ENCODE measurements around the gene POLE2. TPM values are rescaled to one million over a fixed set of nuclear protein-coding genes. Genes with fewer than 3 reads are reported as not detected.

The POLE2 gene
- total and polyA plus RNA-seq, 2 of the 13 experiments (the other 11 are each of a cell fraction or from before 2014, with no cell fraction given) = 16.6 to 37.0 TPM

GRCh38 chr14:49633640-49634546 lies 54.1 kb downstream of the POLE2 start:
- Histone ChIP-seq H3K27me3 (ENCODE audit: control insufficient read depth in 1 of 2, insufficient read depth in 2 of 2, low read length in 2 of 2) (no peaks in the 10 kb centered on the region; a peak in 1 of 5 replicates), H3K36me3 (replicated peaks in 1 of 2; ENCODE audit: control insufficient read depth in 1 of 2, insufficient read depth in 2 of 2, low read length in 2 of 2) (peaks cover 1 to 8% of the 10 kb centered on the region in 2 experiments; a peak in 3 of 5 replicates), H3K4me3 (replicated peaks in 1 of 3; ENCODE audit: insufficient read depth in 1 of 3, low read depth in 2 of 3, low read length in 3 of 3) (peak overlapping the region; percentile 87 to 99 (median 96)), H3K79me2 (ENCODE audit: insufficient read depth, low read length) (peaks cover 72% of the 10 kb centered on the region), H2AFZ (ENCODE audit: low read length) (no peak overlapping the region), H4K20me1 (ENCODE audit: insufficient read depth, low read length) (0 out of 2 replicates have a peak, but pooled peaks cover 6% of the 10 kb centered on the region), H3K4me1 (ENCODE audit: insufficient read depth, low read length) (peaks cover 54% of the 10 kb centered on the region), H3K9ac (ENCODE audit: insufficient read depth, low read depth, low read length) (peak overlapping the region; percentile 94), H3K4me2 (ENCODE audit: low read depth, low read length) (peak overlapping the region; percentile 82), H3K9me3 (ENCODE audit: low read length) (no peaks in the 10 kb centered on the region), H3K27ac (ENCODE audit: extremely low read length, insufficient read depth, low read length) (peak overlapping the region; percentile 93)
- in situ Hi-C loops (cut with HindIII; ENCODE audit: extremely low pct_ligation_motif_present, low pct_unique_long_range_greater_than_20kb) = loop anchor here (5.0 to 10.0 kb wide), 2 partner anchors 133 to 201 kb away; partner anchors contain the start of gene KLHDC2
- 0% methylated on average over 7 of the region's 101 CpGs for WGBS (ENCODE audit: low lambda C conversion rate)
- ATAC-seq = peak; percentile 85
- intact Hi-C loops (cut with micrococcal nuclease; ENCODE audit: unreplicated experiment) = loop anchor here (1.0 kb wide), 4 partner anchors 87 to 218 kb away; partner anchors contain the start of genes KLHDC2 and NEMF
- POLR2A ChIA-PET = interaction anchor here (0.6 to 4.0 kb wide), 23 partner anchors 8 to 370 kb away, joined by 3 to 76 read pairs (median 4); partner anchors contain the start of genes KLHDC1, KLHDC2, LRR1 and MGAT2
- no TSS peak for BruUV-seq (replicated peaks)
- peak; percentile 89 for DNase-seq (ENCODE audit: low spot score)
- FAIRE-seq = no peak
- CTCF ChIA-PET (ENCODE audit: low intra/inter-chr PET ratio, low total read pairs) = interaction anchor here (1.1 to 2.6 kb wide), 4 partner anchors 14 to 196 kb away, joined by 3 to 11 read pairs (median 4); partner anchors contain the start of genes MGAT2, RPL36AL and RPS29
- TF ChIP-seq ZNF644 (CRISPR knock-in tag; IDR thresholded peaks at IDR 0.05; ENCODE audit: low read depth) (no peak), POGZ (CRISPR knock-in tag; IDR thresholded peaks at IDR 0.05) (peak; percentile 83), SYNCRIP (IDR thresholded peaks at IDR 0.05; ENCODE audit: insufficient read depth, low read depth, low read length) (no peak), ZNF816 (CRISPR knock-in tag; IDR thresholded peaks at IDR 0.05; ENCODE audit: borderline replicate concordance) (peak; percentile 57; the same call in 1 of the 2 replicates), KLF15 (CRISPR knock-in tag; IDR thresholded peaks at IDR 0.05; ENCODE audit: borderline replicate concordance) (no peak), RNF2 (conservative IDR thresholded peaks at IDR 0.05; ENCODE audit: low read depth) (peak; percentile 77; the same call in 1 of the 2 replicates), ZSCAN12 (CRISPR knock-in tag; IDR thresholded peaks at IDR 0.05) (no peak; the same call in 1 of the 2 replicates), MIER2 (CRISPR knock-in tag; IDR thresholded peaks at IDR 0.05) (no peak), SALL2 (CRISPR knock-in tag; IDR thresholded peaks at IDR 0.05) (peak; percentile 34; the same call in 1 of the 2 replicates), ZFP36L2 (CRISPR knock-in tag; IDR thresholded peaks at IDR 0.05) (no peak), CREB1 (IDR thresholded peaks at IDR 0.05) (no peak; the same call in 1 of the 2 replicates), CREB1 (CRISPR knock-in tag; IDR thresholded peaks at IDR 0.05) (no peak), ZNF138 (CRISPR knock-in tag; IDR thresholded peaks at IDR 0.05; ENCODE audit: low read depth) (no peak), MAFG (CRISPR knock-in tag; IDR thresholded peaks at IDR 0.05) (no peak), ZFP36L1 (CRISPR knock-in tag; IDR thresholded peaks at IDR 0.05) (no peak), SRY (CRISPR knock-in tag; IDR thresholded peaks at IDR 0.05) (peak; percentile 26), GABPA (IDR thresholded peaks at IDR 0.05; ENCODE audit: low read depth, low read length) (peak; percentile 90), GABPA (CRISPR knock-in tag; IDR thresholded peaks at IDR 0.05; ENCODE audit: low read depth) (peak; percentile 88), RARG (CRISPR knock-in tag; IDR thresholded peaks at IDR 0.05; ENCODE audit: low read depth) (no peak), ZNF678 (CRISPR knock-in tag; IDR thresholded peaks at IDR 0.05) (peak; percentile 74; the same call in 1 of the 2 replicates), FOXA1 (IDR thresholded peaks at IDR 0.05) (no peak), FOXA1 (CRISPR knock-in tag; IDR thresholded peaks at IDR 0.05) (peak; percentile 23; the same call in 1 of the 2 replicates), HNRNPK (IDR thresholded peaks at IDR 0.05; ENCODE audit: low read depth, low read length, poor library complexity, severe bottlenecking) (no peak), ZNF20 (CRISPR knock-in tag; IDR thresholded peaks at IDR 0.05) (peak; percentile 83; the same call in 1 of the 2 replicates), HOXA5 (CRISPR knock-in tag; IDR thresholded peaks at IDR 0.05) (peak; percentile 53; the same call in 1 of the 2 replicates)
- TF ChIP-seq, protein P1, sequence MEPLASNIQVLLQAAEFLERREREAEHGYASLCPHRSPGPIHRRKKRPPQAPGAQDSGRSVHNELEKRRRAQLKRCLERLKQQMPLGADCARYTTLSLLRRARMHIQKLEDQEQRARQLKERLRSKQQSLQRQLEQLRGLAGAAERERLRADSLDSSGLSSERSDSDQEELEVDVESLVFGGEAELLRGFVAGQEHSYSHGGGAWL (CRISPR knock-in tag; IDR thresholded peaks at IDR 0.05) = peak; percentile 86
